DOHH2 (cell line): ENCODE results near the gene GNS.
A peak's percentile ranks its signal among the peaks of the same experiment; 100 is the strongest.

Experiments
- H3F3A ChIP-seq: fragments of 200-600 bp; sonication (generic), shearing (Covaris generic); 2 replicates; pipeline ENCODE4 v1.6.0; 2016; ENCODE audit warnings: antibody characterized with exemption, mild to moderate bottlenecking; ENCODE audit not compliant: control insufficient read depth, insufficient read depth
- H3K27ac ChIP-seq: fragments of 200-600 bp; sonication (generic); 2 replicates; pipeline ENCODE4 v1.5.1; 2014; ENCODE audit warnings: low read depth, mild to moderate bottlenecking, low read length, moderate library complexity
- H3K27me3 ChIP-seq: fragments of 200-600 bp; sonication (generic); 2 replicates; pipeline ENCODE4 v1.6.1; 2014; ENCODE audit warnings: mild to moderate bottlenecking, low read length, mixed read lengths; ENCODE audit not compliant: control insufficient read depth
- H3K36me3 ChIP-seq: fragments of 200-600 bp; sonication (generic); 2 replicates; pipeline ENCODE4 v1.6.1; 2014; ENCODE audit warnings: mild to moderate bottlenecking, low read length, moderate library complexity, mixed read lengths; ENCODE audit not compliant: control insufficient read depth
- H3K4me1 ChIP-seq: fragments of 200-600 bp; sonication (generic); 2 replicates; pipeline ENCODE4 v1.6.1; 2014; ENCODE audit warnings: mild to moderate bottlenecking, low read length, mixed read lengths; ENCODE audit not compliant: control insufficient read depth
- H3K4me2 ChIP-seq: fragments of 200-600 bp; sonication (generic); 2 replicates; pipeline ENCODE4 v1.6.0; 2014; ENCODE audit warnings: mild to moderate bottlenecking, low read length, moderate library complexity
- H3K4me3 ChIP-seq: fragments of 200-600 bp; sonication (generic); 2 replicates; pipeline ENCODE4 v1.5.1; 2014; ENCODE audit warnings: mild to moderate bottlenecking, low read length, mixed read lengths
- H3K79me2 ChIP-seq: fragments of 200-600 bp; sonication (generic); 2 replicates; pipeline ENCODE4 v1.6.1; 2014; ENCODE audit warnings: mild to moderate bottlenecking, low read length, mixed read lengths; ENCODE audit not compliant: control insufficient read depth
- H3K9me2 ChIP-seq: fragments of 200-600 bp; sonication (generic); replicated peaks from 2 replicates; pipeline ENCODE4 v1.6.1; 2014; ENCODE audit warnings: mild to moderate bottlenecking, low read length, mixed read lengths; ENCODE audit not compliant: control insufficient read depth
- H3K9me3 ChIP-seq: fragments of 200-600 bp; sonication (generic); 2 replicates; pipeline ENCODE4 v1.6.1; 2014; ENCODE audit warnings: antibody characterized with exemption, low read length, mixed read lengths; ENCODE audit not compliant: control insufficient read depth, insufficient read depth
- H4K20me1 ChIP-seq: fragments of 200-600 bp; sonication (generic); 2 replicates; pipeline ENCODE4 v1.6.0; 2014; ENCODE audit warnings: low read depth, mild to moderate bottlenecking, antibody characterized with exemption, low read length, moderate library complexity; ENCODE audit not compliant: control insufficient read depth, insufficient read depth
- EZH2phosphoT487 ChIP-seq: fragments of 200-600 bp; sonication (generic); IDR thresholded peaks from 2 replicates; pipeline ENCODE4 v1.6.1; 2017; ENCODE audit warnings: borderline replicate concordance, mild to moderate bottlenecking, antibody characterized with exemption, low read length, moderate library complexity, mixed read lengths
- TF ChIP-seq, protein P1 (sequence below): fragments of 200-600 bp; sonication (generic); IDR thresholded peaks from one replicate; pipeline ENCODE4 v1.5.1; 2014; ENCODE audit warnings: antibody characterized with exemption, mild to moderate bottlenecking, low read depth, low read length; ENCODE audit not compliant: poor library complexity, severe bottlenecking

GNS gene

DNA sequence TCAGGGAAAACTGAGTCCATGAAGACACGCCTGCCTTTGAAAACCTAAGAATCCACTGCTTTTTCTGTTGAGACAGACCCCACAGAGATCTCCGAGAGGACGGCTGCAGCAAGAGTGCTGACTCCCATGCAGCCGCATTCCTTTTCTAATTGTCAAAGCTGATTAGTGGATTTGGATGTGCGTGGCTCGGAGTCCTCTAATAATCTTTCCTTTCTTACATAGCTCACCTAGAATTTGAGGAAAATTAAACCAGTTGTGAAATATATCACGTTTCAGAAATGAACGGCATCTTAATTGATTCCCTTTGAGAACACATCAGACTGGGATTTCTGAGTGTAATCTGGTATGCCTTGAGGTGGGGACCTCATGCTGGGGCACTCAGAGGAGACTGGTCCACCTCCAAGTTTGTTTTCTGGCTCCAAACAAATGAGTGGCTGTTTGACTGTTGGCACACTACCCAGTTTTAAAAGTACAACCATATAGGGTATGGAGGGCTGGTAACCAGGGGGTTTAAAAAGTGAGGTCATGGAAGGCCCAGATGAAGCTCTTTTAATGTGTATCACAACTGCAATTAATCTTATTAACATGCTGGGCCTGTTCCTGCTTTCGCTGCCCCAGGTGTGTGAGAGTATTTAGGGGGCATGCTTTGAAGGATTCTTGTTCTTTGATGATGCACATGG is 85.6 kb downstream of the GNS start:
- Histone ChIP-seq H3K36me3 (peaks cover 19% of the 10 kb centered on the region), H3K9me2 (no peaks in the 10 kb centered on the region), H3K9me3 (no peaks in the 10 kb centered on the region), H3K4me2 (peak overlapping the region; percentile 49), H3K27ac (peak overlapping the region; percentile 19), H3K27me3 (no peaks in the 10 kb centered on the region), H3K4me3 (no peak overlapping the region), H3K4me1 (peaks cover 90% of the 10 kb centered on the region), H3K79me2 (peaks cover 94% of the 10 kb centered on the region), H4K20me1 (peaks cover 32% of the 10 kb centered on the region), H3F3A (peaks cover 12% of the 10 kb centered on the region)
- TF ChIP-seq, protein P1, sequence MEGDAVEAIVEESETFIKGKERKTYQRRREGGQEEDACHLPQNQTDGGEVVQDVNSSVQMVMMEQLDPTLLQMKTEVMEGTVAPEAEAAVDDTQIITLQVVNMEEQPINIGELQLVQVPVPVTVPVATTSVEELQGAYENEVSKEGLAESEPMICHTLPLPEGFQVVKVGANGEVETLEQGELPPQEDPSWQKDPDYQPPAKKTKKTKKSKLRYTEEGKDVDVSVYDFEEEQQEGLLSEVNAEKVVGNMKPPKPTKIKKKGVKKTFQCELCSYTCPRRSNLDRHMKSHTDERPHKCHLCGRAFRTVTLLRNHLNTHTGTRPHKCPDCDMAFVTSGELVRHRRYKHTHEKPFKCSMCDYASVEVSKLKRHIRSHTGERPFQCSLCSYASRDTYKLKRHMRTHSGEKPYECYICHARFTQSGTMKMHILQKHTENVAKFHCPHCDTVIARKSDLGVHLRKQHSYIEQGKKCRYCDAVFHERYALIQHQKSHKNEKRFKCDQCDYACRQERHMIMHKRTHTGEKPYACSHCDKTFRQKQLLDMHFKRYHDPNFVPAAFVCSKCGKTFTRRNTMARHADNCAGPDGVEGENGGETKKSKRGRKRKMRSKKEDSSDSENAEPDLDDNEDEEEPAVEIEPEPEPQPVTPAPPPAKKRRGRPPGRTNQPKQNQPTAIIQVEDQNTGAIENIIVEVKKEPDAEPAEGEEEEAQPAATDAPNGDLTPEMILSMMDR: no peak
- no peak for TF ChIP-seq EZH2phosphoT487

DNA sequence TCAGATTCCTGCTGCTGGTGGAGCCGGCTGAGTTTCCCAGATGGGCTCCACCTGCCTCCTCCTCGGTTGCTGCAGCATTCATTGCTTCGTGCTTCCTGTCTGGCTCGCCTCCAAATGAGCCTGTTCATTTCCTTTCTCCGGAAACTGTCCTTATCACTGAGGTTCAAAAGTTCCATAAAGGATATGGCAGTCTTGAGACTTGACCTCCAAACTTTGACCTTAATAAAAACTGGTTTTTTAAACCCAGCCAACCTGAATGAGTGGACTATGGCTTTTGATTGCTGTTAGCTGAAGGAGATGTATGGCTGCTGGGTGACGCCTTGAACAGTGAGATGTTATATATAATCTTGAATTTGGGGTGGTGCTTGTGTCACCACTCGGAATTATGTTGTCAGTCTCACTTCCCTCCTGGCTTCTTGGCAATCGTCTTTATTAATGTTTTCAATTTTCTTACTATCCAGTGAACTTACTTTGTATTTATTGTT is 86.2 kb downstream of the GNS start:
- Histone ChIP-seq H3K9me2 (no peaks in the 10 kb centered on the region), H3K27ac (peak overlapping the region; percentile 19; the same call in 1 of the 2 replicates), H3K79me2 (peaks cover 93% of the 10 kb centered on the region), H3K4me3 (peak overlapping the region; percentile 24), H3K9me3 (no peaks in the 10 kb centered on the region), H3F3A (peaks cover 12% of the 10 kb centered on the region), H3K4me1 (peaks cover 90% of the 10 kb centered on the region), H3K4me2 (peak overlapping the region; percentile 49), H4K20me1 (peaks cover 28% of the 10 kb centered on the region), H3K36me3 (peaks cover 16% of the 10 kb centered on the region), H3K27me3 (no peaks in the 10 kb centered on the region)
- no peak for TF ChIP-seq EZH2phosphoT487
- TF ChIP-seq, protein P1: no peak

DNA sequence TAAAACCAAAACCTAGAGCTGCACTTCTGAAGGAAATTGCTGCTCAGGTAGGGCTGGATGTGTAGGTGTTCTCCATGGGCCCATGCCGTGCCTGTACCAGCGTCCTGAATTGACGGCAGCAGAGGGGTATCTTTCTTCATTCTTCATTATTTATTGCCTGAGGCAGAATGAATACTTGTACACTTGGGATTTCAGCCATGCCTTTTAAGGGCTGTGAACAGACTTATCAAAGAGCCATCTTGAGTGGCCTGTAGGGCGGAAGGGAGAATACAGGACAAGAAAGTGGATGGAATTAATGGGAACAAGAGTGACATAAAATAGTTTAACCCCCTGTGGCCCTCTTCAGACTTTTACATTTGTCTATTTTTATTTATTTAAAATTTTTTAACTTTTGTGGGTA is 87.5 kb downstream of the GNS start:
- peaks cover 6% of the 10 kb centered on the region; the same call in 1 of the 2 replicates for H3K36me3 ChIP-seq
- H3K9me3 ChIP-seq: no peaks in the 10 kb centered on the region
- peaks cover 12% of the 10 kb centered on the region for H3F3A ChIP-seq
- no peak overlapping the region for H3K4me2 ChIP-seq
- H3K4me3 ChIP-seq: no peak overlapping the region
- TF ChIP-seq, protein P1: no peak
- no peak for TF ChIP-seq EZH2phosphoT487
- peaks cover 23% of the 10 kb centered on the region for H4K20me1 ChIP-seq
- no peaks in the 10 kb centered on the region for H3K27me3 ChIP-seq
- H3K27ac ChIP-seq: no peak overlapping the region
- peaks cover 90% of the 10 kb centered on the region for H3K4me1 ChIP-seq
- peaks cover 93% of the 10 kb centered on the region for H3K79me2 ChIP-seq
- H3K9me2 ChIP-seq: no peaks in the 10 kb centered on the region
